Right lobe of liver (tissue), 6 donors: Measurements from ENCODE around the gene KCNN2. TPM values are rescaled to one million over a fixed set of nuclear protein-coding genes. Genes with fewer than 3 reads are reported as not detected.
A peak's percentile ranks its signal among the peaks of the same experiment; 100 is the strongest.

Experiments used
- ATAC-seq, 4 donors: fragments of 200-7000 bp; cut with Tn5 transposase; one replicate each; pipeline ENCODE4 v1.9.1; 2020; ENCODE audit warnings: mild to moderate bottlenecking in 4 of 4, moderate library complexity in 4 of 4
- DNase-seq, 3 donors: peaks; one replicate each; pipeline ENCODE4 v3.0.0-alpha.2; 2020
- H3K27ac ChIP-seq, 3 donors: fragments of 200-600 bp; one replicate each; pipeline ENCODE4 v1.8.0; 2022
- H3K27me3 ChIP-seq, 2 donors: fragments of 200-600 bp; one replicate each; pipeline ENCODE4 v1.8.0; 2022
- H3K36me3 ChIP-seq, 4 donors: fragments of 200-600 bp; sonication (generic) in 1 of 4; one replicate each; pipeline versions ENCODE4 v1.5.1 to v1.8.0; 2017 to 2022; ENCODE audit warnings: control low read depth in 1 of 4
- H3K4me1 ChIP-seq, 4 donors: fragments of 200-600 bp; sonication (generic) in 1 of 4; one replicate each; pipeline versions ENCODE4 v1.5.1 to v1.8.0; 2017 to 2022; ENCODE audit warnings: control low read depth in 1 of 4
- H3K4me3 ChIP-seq, 3 donors: fragments of 200-600 bp; one replicate each; pipeline ENCODE4 v1.8.0; 2022
- H3K9me3 ChIP-seq, 4 donors: fragments of 200-600 bp; sonication (generic) in 1 of 4; one replicate each; pipeline versions ENCODE4 v1.5.1 to v1.8.0; 2017 to 2022; ENCODE audit warnings: control low read depth in 1 of 4
- CTCF ChIP-seq, 4 donors: fragments of 200-600 bp in 3 of 4; fragments of 450-650 bp in 1 of 4; IDR thresholded peaks; one replicate each; pipeline versions ENCODE4 v1.5.1 to v1.8.0; 2016 to 2022; ENCODE audit warnings: antibody characterized with exemption in 4 of 4, mild to moderate bottlenecking in 2 of 4
- POLR2A ChIP-seq: fragments of 450-650 bp; IDR thresholded peaks from one replicate; pipeline ENCODE4 v1.6.1; 2017; ENCODE audit warnings: antibody characterized with exemption, mild to moderate bottlenecking
- whole genome bisulfite sequencing: methylation state at CpG from one replicate; pipeline ENCODE4 v1.1.6; 2018; ENCODE audit warnings: low coverage, low lambda C conversion rate; ENCODE audit not compliant: insufficient coverage; ENCODE audit errors: missing lambda C conversion rate; 5-methylcytosine and 5-hydroxymethylcytosine counted together
- intact Hi-C, 2 donors: fragments of 100-400 bp; cut with DNase I; formaldehyde crosslinking; loops; one replicate each; pipeline versions ENCODE4 v1.11.2 to v1.14.1; 2022
- total RNA-seq, 6 experiments: library from RNA; depleted of rRNA in 2 of 6; stranded (reverse); fragments of >200 nt in 2 of 6; fragmentation: NEBNext Ultra II Directional in 3 of 6; extraction: Animal tissue kit (Norgen Biotek cat#: 25700) in 3 of 6; gene quantifications; one replicate each; pipeline versions ENCODE4 v1.1.0 to v1.2.4, GENCODE V29; 2016 to 2023
- donor health status: DM: no; HTN: yes; CAD: no.
- donor health status: DM: no; HTN: no; CAD: no.
- donor health status: DM: no; HTN: no; CAD: no.
- donor health status: DM: no; HTN: yes; CAD: no.
- donor health status: DM: no; HTN: yes; CAD: no.

The KCNN2 gene
- total RNA-seq, 6 experiments from 2014 or later, result 0.60 to 17.4 (median 6.5) TPM

- intact Hi-C loops, result no loop called here
- no peaks in the 10 kb centered on the region for H3K36me3 ChIP-seq
- peak overlapping the region; percentile 16 to 92 (median 80) for H3K27ac ChIP-seq
- DNase-seq (peak in 1 of 3 donors; percentile 68), ATAC-seq (peak; percentile 59 to 75 (median 72))
- no peaks in the 10 kb centered on the region for H3K9me3 ChIP-seq
- H3K27me3 ChIP-seq, result no peaks in the 10 kb centered on the region
- TF ChIP-seq CTCF (IDR thresholded peaks at IDR 0.05) (no peak), POLR2A (no peak)
- 34% methylated on average over 6 of the region's 7 CpGs for WGBS
- peak overlapping the region in 1 of 3 donors; percentile 10 for H3K4me3 ChIP-seq
- peaks cover 0 to 25% (median 8%) of the 10 kb centered on the region in 4 donors for H3K4me1 ChIP-seq
Observed at GRCh38 chr5:114377050-114377844, 15.4 kb downstream of the KCNN2 start.

- 32% methylated on average over 6 of the region's 6 CpGs for WGBS
- Histone ChIP-seq H3K9me3 (no peaks in the 10 kb centered on the region), H3K36me3 (no peaks in the 10 kb centered on the region), H3K4me1 (peaks cover 0 to 25% (median 7%) of the 10 kb centered on the region in 4 donors), H3K4me3 (no peak overlapping the region), H3K27ac (peak overlapping the region; percentile 16 to 92 (median 80)), H3K27me3 (no peaks in the 10 kb centered on the region)
- intact Hi-C loops, result no loop called here
- DNase-seq (peak; percentile 32 to 82 (median 73)), ATAC-seq (peak; percentile 90 to 95 (median 93))
- no peak for TF ChIP-seq POLR2A
- TF ChIP-seq CTCF (IDR thresholded peaks at IDR 0.05), result no peak
Observed at GRCh38 chr5:114377946-114378345, 16.1 kb downstream of the KCNN2 start.

- Histone ChIP-seq H3K9me3 (no peaks in the 10 kb centered on the region), H3K4me1 (peaks cover 0 to 25% (median 5%) of the 10 kb centered on the region in 4 donors), H3K27me3 (no peaks in the 10 kb centered on the region), H3K27ac (no peak overlapping the region), H3K36me3 (no peaks in the 10 kb centered on the region), H3K4me3 (no peak overlapping the region)
- no peak for DNase-seq
- no peak for ATAC-seq
- WGBS, result 85% methylated on average over 5 of the region's 5 CpGs
- TF ChIP-seq POLR2A (no peak), CTCF (IDR thresholded peaks at IDR 0.05) (no peak)
- intact Hi-C loops, result no loop called here
Observed at GRCh38 chr5:114380721-114381120, 18.9 kb downstream of the KCNN2 start.

- intact Hi-C loops, result no loop called here
- TF ChIP-seq POLR2A (no peak), CTCF (IDR thresholded peaks at IDR 0.05) (no peak)
- Histone ChIP-seq H3K27me3 (no peaks in the 10 kb centered on the region), H3K4me3 (no peak overlapping the region), H3K4me1 (peaks cover 0 to 46% (median 20%) of the 10 kb centered on the region in 4 donors), H3K36me3 (no peaks in the 10 kb centered on the region), H3K27ac (peak overlapping the region in 2 of 3 donors; percentile 15 to 45), H3K9me3 (no peaks in the 10 kb centered on the region)
- ATAC-seq (peak in 3 of 4 donors; percentile 24 to 53 (median 46)), DNase-seq (no peak)
- WGBS, result 30% methylated on average over 1 of the region's 1 CpG
Observed at GRCh38 chr5:114387433-114387832, 25.6 kb downstream of the KCNN2 start.
